Esophagus squamous epithelium (tissue), 4 donors: ENCODE data around the gene CENPO.

ENCODE experiments used
- POLR2A ChIP-seq, 4 donors: fragments of 450-650 bp; IDR thresholded peaks; one replicate each; pipeline ENCODE4 v1.6.1; 2017; ENCODE audit warnings: antibody characterized with exemption in 4 of 4, mild to moderate bottlenecking in 4 of 4, moderate library complexity in 3 of 4
- TF ChIP-seq, protein P1 (sequence below), 6 experiments: fragments of 450-650 bp in 4 of 6; fragments of 200-600 bp in 2 of 6; sonication (generic) in 2 of 6; IDR thresholded peaks; one replicate each; pipeline ENCODE4 v1.5.1; 2016 to 2019; ENCODE audit warnings: antibody characterized with exemption in 6 of 6, mild to moderate bottlenecking in 4 of 6, moderate library complexity in 4 of 6

GRCh38 chr2:24870440-24870839 lies 77.2 kb downstream of the CENPO start:
- no peak for TF ChIP-seq POLR2A (IDR thresholded peaks at IDR 0.05)
- TF ChIP-seq, protein P1, sequence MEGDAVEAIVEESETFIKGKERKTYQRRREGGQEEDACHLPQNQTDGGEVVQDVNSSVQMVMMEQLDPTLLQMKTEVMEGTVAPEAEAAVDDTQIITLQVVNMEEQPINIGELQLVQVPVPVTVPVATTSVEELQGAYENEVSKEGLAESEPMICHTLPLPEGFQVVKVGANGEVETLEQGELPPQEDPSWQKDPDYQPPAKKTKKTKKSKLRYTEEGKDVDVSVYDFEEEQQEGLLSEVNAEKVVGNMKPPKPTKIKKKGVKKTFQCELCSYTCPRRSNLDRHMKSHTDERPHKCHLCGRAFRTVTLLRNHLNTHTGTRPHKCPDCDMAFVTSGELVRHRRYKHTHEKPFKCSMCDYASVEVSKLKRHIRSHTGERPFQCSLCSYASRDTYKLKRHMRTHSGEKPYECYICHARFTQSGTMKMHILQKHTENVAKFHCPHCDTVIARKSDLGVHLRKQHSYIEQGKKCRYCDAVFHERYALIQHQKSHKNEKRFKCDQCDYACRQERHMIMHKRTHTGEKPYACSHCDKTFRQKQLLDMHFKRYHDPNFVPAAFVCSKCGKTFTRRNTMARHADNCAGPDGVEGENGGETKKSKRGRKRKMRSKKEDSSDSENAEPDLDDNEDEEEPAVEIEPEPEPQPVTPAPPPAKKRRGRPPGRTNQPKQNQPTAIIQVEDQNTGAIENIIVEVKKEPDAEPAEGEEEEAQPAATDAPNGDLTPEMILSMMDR (IDR thresholded peaks at IDR 0.05), result no peak
